Measurements from ENCODE around the gene CDC37.

Gene CDC37

GRCh38 chr19:10352764-10353671 is 50.3 kb downstream of the CDC37 start:
- DNase-seq, result no peak

- no peak for DNase-seq
These were observed 56.8 kb downstream of the CDC37 start for GRCh38 chr19:10346509-10346908.

DNA sequence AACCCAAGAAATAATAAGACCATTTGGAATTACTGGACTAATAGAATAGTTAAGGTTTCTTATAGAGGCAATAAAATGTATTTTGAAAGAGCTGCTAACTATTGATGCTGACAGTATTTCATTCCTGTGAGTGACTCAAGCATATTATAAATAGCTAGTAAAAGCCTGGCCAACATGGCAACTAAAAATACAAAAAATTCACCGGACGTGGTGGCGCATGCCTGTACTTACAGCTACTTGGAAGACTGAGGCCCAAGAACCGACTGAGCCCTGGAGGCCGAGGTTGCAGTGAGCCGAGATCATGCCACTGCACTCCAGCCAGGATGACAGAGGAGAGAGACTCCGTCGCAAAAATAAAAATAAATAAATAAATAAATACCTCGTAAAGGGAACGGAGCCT is 58.6 kb downstream of the CDC37 start:
- no peak for DNase-seq

DNA sequence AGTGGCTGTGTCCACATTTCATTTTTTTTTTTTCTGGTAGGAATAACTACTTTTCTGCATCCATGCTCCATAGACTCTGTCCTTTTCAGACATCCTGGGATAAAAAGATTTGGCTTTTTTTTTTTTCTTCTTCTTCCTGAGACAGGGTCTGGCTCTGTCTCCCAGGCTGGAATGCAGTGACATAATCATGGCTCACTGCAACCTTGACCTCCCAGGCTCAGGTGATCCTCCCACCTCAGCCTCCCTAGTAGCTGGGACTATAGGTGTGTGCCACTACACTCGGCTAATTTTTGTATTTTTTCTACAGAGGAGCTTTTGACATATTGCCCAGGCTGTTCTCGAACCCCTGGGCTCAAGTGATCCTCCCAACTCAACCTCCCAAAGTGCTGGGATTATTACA is 59.8 kb downstream of the CDC37 start:
- DNase-seq, result no peak
